Heart right ventricle (tissue), 16 donors: Measurements from ENCODE around the gene RANBP3L. TPM values are rescaled to one million over a fixed set of nuclear protein-coding genes. Genes with fewer than 3 reads are reported as not detected.

Source experiments
- ATAC-seq, 8 donors: fragments of 200-7000 bp; cut with Tn5 transposase; one replicate each; pipeline ENCODE4 v1.9.1; 2020; ENCODE audit warnings: mild to moderate bottlenecking in 8 of 8, moderate library complexity in 8 of 8, moderate number of reproducible peaks in 1 of 8
- DNase-seq, 2 donors: peaks; one replicate each; pipeline ENCODE4 v3.0.0-alpha.2; 2020
- H3K27ac ChIP-seq, 10 donors: fragments of 200-600 bp; sonication (generic) in 2 of 10; one replicate each; pipeline versions ENCODE4 v1.5.0 to v1.8.0; 2020 to 2022; ENCODE audit warnings: mild to moderate bottlenecking in 3 of 10
- H3K27me3 ChIP-seq, 7 donors: fragments of 200-600 bp; one replicate each; pipeline ENCODE4 v1.8.0; 2021 to 2022; ENCODE audit warnings: mild to moderate bottlenecking in 2 of 7
- H3K36me3 ChIP-seq, 9 donors: fragments of 200-600 bp; sonication (generic) in 1 of 9; one replicate each; pipeline versions ENCODE4 v1.5.0 to v1.8.0; 2020 to 2022; ENCODE audit warnings: mild to moderate bottlenecking in 2 of 9
- H3K4me1 ChIP-seq, 9 donors: fragments of 200-600 bp; sonication (generic) in 1 of 9; one replicate each; pipeline versions ENCODE4 v1.5.0 to v1.8.0; 2020 to 2022; ENCODE audit warnings: mild to moderate bottlenecking in 4 of 9
- H3K4me3 ChIP-seq, 10 donors: fragments of 200-600 bp; sonication (generic) in 2 of 10; one replicate each; pipeline versions ENCODE4 v1.5.0 to v1.8.0; 2020 to 2022; ENCODE audit warnings: mild to moderate bottlenecking in 7 of 10, moderate library complexity in 2 of 10
- H3K9me3 ChIP-seq, 11 donors: fragments of 200-600 bp in 10 of 11; sonication (generic) in 2 of 11; one replicate each; pipeline versions ENCODE4 v1.5.0 to v1.8.0; 2013 to 2022; ENCODE audit warnings: mild to moderate bottlenecking in 2 of 11, control low read depth in 1 of 11, moderate library complexity in 1 of 11
- WGBS, 2 donors: extraction: QIAGEN DNeasy Blood & Tissue Kit; methylation state at CpG; one replicate each; pipeline ENCODE4 v1.1.7; 2013; ENCODE audit warnings: inconsistent platforms in 1 of 2; 5-methylcytosine and 5-hydroxymethylcytosine counted together
- intact Hi-C, 10 donors: fragments of 100-400 bp; cut with DNase I; formaldehyde crosslinking; loops; one replicate each; pipeline versions ENCODE4 v1.11.1 to v1.14.2; 2022
- polyA plus RNA-seq, 2 donors: library from polyadenylated mRNA; stranded (reverse); fragments of 200-250 nt; gene quantifications; one replicate each; pipeline ENCODE4 v1.2.3, GENCODE V29; 2013
- total RNA-seq, 10 donors: library from RNA; stranded (reverse); fragmentation: NEBNext Ultra II Directional in 3 of 10; extraction: Animal tissue kit (Norgen Biotek cat#: 25700) in 3 of 10; gene quantifications; one replicate each; pipeline versions ENCODE4 v1.2.1 to v1.2.4, GENCODE V29; 2021 to 2023
- TF ChIP-seq, protein P1 (sequence below), 9 donors: fragments of 200-600 bp; sonication (generic) in 2 of 9; IDR thresholded peaks; one replicate each; pipeline versions ENCODE4 v1.5.0 to v1.8.0; 2021 to 2022; ENCODE audit warnings: antibody characterized with exemption in 9 of 9, mild to moderate bottlenecking in 5 of 9, moderate library complexity in 1 of 9
- donor health status: Arrhythmogenic right ventricular cardiomyopathy.
- donor health status: ischemic (EF 13 %, LVEDD 7.1; RV severe dilation, severe dysfunction).
- donor health status: healthy with polysubstance abuse.
- donor health status: DM: no; HTN: yes; CAD: no.
- donor health status: DM: no; HTN: no; CAD: no.
- donor health status: ischemic (EF 25% LVEDD 6.9; RV normal size, moderate dysfunction).
- donor health status: ischemic (EF 25% LVEDD 5.7; RV mildly dilated, moderate dysfunction).
- donor health status: healthy.
- donor health status: DM: yes; HTN: yes; CAD: no.
- donor health status: Ischemic cardiomyopathy.
- donor health status: ischemic (EF 35%, LVEDD 5.7; RV mildly dilated, moderate dysfunction).
- donor health status: nonischemic (EF 11% LVEDD 7.7; RV severe dilation, severe dysfunction).
- donor health status: DM: yes; HTN: yes; CAD: no.
- donor health status: PGD.
- donor health status: ischemic (EF 29% LVEDD 5.4; RV normal size, mild dysfunction).
- donor health status: nonischemic (EF 23%, LVEDD 6.1; RV moderate dilation, normal function).

The RANBP3L gene
- total and polyA plus RNA-seq, 12 donors = 0.09 to 0.92 (median 0.49) TPM; not detected in 1

GRCh38 chr5:36240779-36241630 lies 60.7 kb downstream of the RANBP3L start:
- Histone ChIP-seq H3K27me3 (no peaks in the 10 kb centered on the region), H3K36me3 (no peaks in the 10 kb centered on the region), H3K9me3 (no peaks in the 10 kb centered on the region), H3K27ac (peak overlapping the region; percentile 87 to 98 (median 97)), H3K4me3 (peak overlapping the region; percentile 63 to 96 (median 90)), H3K4me1 (peaks cover 0 to 52% (median 40%) of the 10 kb centered on the region in 9 donors)
- intact Hi-C loops = loop anchor here in 4 of 10 donors (1.0 to 10.0 kb wide), 6 partner anchors 62 to 454 kb away; partner anchors contain the start of genes RANBP3L (in 3 of the 4), SKP2 (in 3 of the 4) and LMBRD2 (in 2 of the 4)
- DNase-seq = peak; percentile 58 to 71
- TF ChIP-seq, protein P1, sequence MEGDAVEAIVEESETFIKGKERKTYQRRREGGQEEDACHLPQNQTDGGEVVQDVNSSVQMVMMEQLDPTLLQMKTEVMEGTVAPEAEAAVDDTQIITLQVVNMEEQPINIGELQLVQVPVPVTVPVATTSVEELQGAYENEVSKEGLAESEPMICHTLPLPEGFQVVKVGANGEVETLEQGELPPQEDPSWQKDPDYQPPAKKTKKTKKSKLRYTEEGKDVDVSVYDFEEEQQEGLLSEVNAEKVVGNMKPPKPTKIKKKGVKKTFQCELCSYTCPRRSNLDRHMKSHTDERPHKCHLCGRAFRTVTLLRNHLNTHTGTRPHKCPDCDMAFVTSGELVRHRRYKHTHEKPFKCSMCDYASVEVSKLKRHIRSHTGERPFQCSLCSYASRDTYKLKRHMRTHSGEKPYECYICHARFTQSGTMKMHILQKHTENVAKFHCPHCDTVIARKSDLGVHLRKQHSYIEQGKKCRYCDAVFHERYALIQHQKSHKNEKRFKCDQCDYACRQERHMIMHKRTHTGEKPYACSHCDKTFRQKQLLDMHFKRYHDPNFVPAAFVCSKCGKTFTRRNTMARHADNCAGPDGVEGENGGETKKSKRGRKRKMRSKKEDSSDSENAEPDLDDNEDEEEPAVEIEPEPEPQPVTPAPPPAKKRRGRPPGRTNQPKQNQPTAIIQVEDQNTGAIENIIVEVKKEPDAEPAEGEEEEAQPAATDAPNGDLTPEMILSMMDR (IDR thresholded peaks at IDR 0.05) = no peak
- WGBS, 2 donors = 0% methylated on average over 58 to 61 of the region's 61 CpGs
- peak; percentile 30 to 65 (median 52) for ATAC-seq

DNA sequence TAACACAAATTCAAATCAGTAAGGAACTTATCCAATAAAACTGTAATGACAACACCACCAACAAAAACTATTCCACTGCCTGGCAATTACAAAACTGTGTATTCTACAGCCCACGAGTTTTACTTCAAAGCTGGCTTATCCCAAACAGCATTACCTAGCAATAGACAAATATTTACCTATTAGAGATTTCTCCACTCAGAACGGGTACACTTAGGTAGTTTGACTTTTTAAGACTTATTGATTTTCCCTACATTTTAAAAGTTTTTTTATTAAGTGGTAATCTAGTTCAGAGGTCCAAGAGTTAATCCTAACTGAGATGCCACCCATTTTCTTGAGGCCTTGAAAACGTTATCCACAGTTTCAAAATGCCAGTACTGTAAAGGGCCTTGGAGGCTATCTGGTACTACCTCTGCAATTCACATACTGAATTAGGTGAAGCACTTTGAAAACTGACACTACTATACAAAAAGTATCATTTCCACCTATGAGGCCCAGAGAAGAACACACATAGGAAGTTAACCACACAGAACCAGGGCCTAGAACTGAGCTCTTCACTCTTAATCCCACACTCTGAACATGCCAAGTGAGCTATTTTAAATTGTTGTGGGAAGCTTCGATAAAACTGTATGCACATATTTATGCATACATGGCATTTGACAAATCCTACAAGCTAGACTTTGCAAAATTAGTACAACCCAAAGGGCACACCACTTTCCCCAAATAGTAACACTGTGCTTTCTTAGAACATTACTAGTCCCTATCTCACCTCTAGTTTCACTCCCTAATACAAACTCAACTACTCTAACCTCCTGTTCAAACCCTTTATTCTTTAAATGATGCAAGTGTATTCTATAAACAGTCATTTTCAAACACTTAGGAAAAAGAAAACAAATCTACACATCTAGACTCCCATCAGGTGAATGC lies 62.1 kb downstream of the RANBP3L start:
- DNase-seq = no peak
- 40 to 45% methylated on average over 4 of the region's 4 CpGs for WGBS, 2 donors
- intact Hi-C loops = loop anchor here in 4 of 10 donors (2.0 to 10.0 kb wide), 5 partner anchors 63 to 455 kb away; partner anchors contain the start of genes RANBP3L (in 3 of the 4), LMBRD2 (in 2 of the 4) and SKP2 (in 2 of the 4)
- no peak for ATAC-seq
- Histone ChIP-seq H3K27me3 (no peaks in the 10 kb centered on the region), H3K4me1 (peaks cover 0 to 56% (median 41%) of the 10 kb centered on the region in 9 donors), H3K36me3 (no peaks in the 10 kb centered on the region), H3K27ac (peak overlapping the region in 8 of 10 donors; percentile 94 to 98 (median 97)), H3K4me3 (peak overlapping the region in 9 of 10 donors; percentile 63 to 96 (median 91)), H3K9me3 (no peaks in the 10 kb centered on the region)
- TF ChIP-seq, protein P1 (IDR thresholded peaks at IDR 0.05) = no peak

DNA sequence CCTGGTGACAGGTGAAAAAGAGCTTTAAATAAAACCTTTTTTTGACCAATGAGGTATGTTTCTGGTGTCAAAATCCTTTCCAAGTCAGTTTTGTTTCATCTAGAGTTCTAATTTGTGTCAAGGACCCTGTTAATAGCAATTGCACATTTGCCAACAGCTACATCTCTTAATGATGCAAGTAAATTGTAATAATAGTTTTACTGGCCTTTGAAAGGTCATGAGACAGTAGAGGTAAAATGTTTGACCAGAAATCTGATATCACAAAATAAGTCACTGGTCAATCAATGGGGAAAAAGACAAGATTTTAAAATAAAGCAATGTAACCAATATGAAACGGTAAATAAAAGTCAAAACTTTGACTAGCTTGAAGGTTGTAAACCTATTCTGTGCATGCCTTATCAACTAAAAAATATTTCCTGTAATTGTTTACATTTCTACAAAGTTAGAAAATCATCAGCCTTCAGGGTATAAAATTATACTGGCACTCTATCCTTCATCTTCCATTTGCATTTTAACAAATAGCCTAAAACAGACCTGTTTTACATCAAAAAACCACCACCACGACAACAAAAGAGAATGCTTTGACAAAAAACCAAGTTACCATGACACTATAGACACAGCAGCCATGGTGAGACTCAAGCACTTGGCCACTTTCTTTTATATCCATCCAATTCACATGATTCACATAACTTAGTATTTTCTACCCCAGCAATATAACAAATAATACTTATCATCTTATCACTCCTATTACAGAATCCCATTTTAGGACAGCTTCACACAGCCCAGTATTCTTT lies 63.0 kb downstream of the RANBP3L start:
- 52 to 54% methylated on average over 2 of the region's 2 CpGs for WGBS, 2 donors
- Histone ChIP-seq H3K27me3 (no peaks in the 10 kb centered on the region), H3K27ac (peak overlapping the region in 7 of 10 donors; percentile 13 to 98 (median 97)), H3K36me3 (no peaks in the 10 kb centered on the region), H3K4me1 (peaks cover 0 to 56% (median 41%) of the 10 kb centered on the region in 9 donors), H3K9me3 (no peaks in the 10 kb centered on the region), H3K4me3 (no peak overlapping the region)
- DNase-seq = no peak
- no peak for ATAC-seq
- TF ChIP-seq, protein P1 (IDR thresholded peaks at IDR 0.05) = no peak
- intact Hi-C loops = no loop called here
